Measurements from ENCODE around the gene SFXN1.
"Not testable (repeated sequence)": the region's sequence is repeated elsewhere in the genome, so short reads cannot be mapped to it uniquely, and the experiment has no call there.

SFXN1 gene

GRCh38 chr5:175501759-175502158 is 23.4 kb downstream of the SFXN1 start:
- no peak for FAIRE-seq

DNA sequence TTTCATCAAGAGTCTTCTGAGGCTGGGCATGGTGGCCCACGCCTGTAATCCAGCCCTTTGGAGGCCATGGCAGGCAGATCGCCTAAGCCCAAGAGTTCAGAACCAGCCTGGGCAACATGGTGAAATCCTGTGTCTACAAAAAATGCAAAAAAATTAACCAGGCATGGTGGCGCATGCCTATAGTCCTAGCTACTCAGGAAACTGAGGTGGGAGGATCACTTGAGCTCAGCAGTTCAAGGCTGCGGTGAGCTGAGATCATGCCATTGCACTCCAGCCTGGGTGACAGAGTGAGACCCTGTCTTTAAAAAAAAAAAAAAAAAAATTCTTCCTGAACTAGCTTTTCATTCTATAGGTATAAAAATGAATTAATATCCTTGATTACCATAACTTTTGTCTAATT is 29.3 kb downstream of the SFXN1 start:
- not testable (repeated sequence) for FAIRE-seq

DNA sequence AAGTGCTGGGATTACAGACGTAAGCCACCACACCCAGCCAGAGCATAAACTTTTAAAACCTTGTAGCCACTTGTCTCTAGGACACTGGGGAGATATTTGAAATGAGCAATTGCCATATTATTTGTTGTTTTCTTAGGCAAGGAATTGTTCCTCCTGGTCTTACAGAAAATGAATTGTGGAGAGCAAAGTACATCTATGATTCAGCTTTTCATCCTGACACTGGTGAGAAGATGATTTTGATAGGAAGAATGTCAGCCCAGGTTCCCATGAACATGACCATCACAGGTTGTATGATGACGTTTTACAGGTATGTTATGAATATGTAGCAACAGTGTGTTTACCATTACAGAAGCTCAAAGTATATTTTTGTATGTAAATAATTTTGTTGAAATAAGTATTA is 30.5 kb downstream of the SFXN1 start:
- no peak for FAIRE-seq

- FAIRE-seq: no peak
Observed at GRCh38 chr5:175513297-175513696, 34.9 kb downstream of the SFXN1 start.

DNA sequence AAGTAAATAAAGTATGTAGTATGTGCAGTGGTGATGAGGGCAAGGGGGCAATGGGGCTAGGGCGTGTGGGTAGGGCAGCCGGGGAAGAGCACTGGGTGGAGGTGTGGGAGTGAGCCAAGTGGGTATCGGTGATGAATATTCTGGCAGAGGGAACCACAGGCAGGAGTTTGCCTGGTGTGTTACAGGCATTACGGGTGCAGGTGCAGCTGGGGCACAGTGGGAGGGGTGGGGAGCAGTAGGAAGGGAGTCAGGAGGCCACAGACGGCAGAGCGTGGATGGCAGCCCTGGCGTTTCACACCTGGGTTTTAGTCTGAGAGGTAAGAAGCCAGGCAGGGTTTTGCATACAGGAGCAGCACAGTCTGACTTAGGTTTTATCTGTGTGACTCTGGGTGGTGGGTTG is 35.4 kb downstream of the SFXN1 start:
- FAIRE-seq: no peak

GRCh38 chr5:175516933-175517823 is 38.8 kb downstream of the SFXN1 start:
- FAIRE-seq: no peak

GRCh38 chr5:175517824-175518450 is 39.6 kb downstream of the SFXN1 start:
- FAIRE-seq: no peak

GRCh38 chr5:175519006-175519405 is 40.6 kb downstream of the SFXN1 start:
- FAIRE-seq: no peak

- no peak for FAIRE-seq
Observed at GRCh38 chr5:175520321-175520720, 42.0 kb downstream of the SFXN1 start.

GRCh38 chr5:175520873-175521272 is 42.5 kb downstream of the SFXN1 start:
- FAIRE-seq: no peak

DNA sequence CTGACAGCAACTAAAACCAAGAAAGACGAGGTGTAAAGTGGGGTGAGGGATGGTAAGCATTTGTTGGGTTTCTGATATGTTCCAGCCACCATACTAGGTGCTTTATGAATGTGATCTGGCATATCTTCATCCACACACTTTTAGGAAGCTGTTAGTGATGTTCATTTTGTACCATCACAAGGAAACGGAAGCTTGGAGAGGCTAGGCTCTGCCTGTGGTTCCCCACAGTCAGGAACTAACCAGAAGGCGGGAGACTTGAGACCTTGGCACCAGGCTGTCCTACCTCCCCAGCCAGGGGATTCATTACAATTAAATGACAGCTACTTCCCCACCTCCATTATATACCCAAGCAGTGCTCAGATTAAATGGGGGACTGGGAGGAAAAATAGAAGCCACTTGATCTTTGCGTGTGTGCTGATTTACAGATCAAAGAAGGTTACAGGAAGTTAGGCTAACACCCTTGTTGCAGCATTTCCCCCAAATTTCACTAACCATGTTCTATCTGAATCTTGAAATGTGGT is 43.0 kb downstream of the SFXN1 start:
- FAIRE-seq: no peak

GRCh38 chr5:175523292-175523691 is 44.9 kb downstream of the SFXN1 start:
- no peak for FAIRE-seq

- no peak for FAIRE-seq
Observed at GRCh38 chr5:175524211-175524610, 45.9 kb downstream of the SFXN1 start.

DNA sequence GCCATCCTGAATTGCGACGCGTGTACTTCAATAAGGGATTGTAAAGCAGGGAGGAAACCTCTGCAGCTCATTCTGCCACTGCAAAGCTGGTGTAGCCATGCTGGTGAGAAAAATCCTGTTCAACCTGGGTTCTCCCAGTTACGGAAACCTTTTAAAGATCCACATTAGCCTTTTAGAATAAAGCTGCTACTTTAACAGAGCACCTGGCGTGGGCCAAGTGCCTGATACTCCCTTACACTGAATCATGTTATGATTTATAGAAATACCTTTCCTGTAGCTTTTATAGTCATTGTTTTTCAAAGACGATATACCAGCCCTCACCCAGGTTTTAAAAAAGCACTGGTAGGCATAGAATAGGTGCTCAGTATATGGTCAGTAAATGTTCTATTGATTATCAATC is 48.3 kb downstream of the SFXN1 start:
- FAIRE-seq: no peak

GRCh38 chr5:175531361-175531760 is 53.0 kb downstream of the SFXN1 start:
- no peak for FAIRE-seq

DNA sequence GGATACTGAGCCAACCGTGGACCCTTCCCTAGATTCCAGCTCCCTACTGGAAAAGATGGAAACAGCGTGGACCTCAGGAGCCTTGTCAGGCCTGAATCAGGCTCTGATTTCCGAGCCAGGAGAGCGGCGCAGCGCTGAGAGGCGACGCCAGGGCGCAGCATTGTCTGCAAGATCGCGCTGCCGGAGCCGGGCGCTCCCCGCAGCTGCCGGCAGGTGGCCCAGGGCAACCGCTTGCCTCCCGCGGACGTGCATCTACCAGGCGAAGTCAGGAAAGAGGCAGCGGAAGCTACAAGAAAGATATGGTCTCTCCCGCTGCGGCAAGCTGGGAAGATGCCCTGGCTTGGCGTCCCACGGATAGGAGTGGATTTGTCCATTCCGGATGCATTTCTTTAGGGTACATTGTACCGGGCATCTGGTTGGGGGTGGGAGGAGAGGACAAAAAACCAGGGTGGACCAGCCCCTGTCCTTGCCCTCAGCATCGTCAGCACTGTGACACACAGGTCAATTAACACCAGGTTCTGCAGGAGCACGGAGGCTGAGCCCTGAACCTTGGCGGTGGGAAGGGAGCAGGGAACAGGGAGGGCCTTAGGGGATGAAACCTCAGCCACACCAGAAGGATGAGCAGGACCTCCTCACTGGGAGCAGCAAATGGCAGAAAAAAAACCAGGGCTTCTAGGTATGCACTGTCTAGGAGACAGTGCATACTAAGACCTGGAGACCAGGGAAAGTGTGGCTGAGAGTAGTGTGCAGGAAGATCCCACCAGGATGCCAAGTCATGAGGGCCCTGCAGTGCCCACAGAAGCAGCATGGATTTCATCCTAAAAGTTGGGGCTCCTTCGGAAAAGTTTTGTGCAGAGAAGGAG is 55.9 kb downstream of the SFXN1 start:
- FAIRE-seq: no peak

GRCh38 chr5:175535331-175535730 is 57.0 kb downstream of the SFXN1 start:
- not testable (repeated sequence) for FAIRE-seq

DNA sequence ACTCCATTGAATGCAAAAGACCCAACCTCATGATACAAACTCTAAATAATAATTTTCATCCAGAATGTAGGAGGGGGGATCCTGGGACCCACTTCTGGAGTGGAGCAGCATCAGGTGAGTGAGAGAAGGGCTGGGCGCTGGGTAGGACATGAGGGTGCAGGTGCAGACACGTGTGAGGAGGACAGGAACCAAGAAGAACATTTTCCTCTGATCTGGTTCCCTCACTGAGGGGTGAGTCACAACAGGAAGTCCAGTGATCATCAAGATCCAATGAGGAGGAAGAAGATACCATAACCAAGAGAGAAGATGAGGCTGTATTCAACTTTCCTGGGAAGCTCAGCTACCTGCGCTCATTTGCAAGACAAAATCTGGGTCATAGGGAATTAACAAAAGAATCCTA is 57.4 kb downstream of the SFXN1 start:
- FAIRE-seq: no peak

DNA sequence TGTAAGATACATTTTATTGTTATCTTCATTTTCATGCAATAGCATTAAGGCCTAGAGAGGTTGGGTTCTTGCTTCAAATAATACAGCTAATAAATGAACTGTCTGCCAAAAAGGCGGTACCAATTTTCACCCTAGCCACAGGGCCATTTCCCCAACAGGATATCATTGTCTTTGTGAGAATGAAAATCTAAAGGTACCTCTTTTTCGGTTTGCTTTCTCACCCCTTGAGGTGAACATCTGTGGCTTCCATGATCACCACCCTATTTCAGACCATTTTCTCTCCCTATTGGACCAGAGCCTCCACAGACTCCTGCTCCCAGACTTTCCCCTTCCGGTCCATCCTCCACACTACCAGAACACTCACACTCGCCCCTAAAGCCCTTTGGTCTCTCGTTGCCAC is 60.2 kb downstream of the SFXN1 start:
- no peak for FAIRE-seq

DNA sequence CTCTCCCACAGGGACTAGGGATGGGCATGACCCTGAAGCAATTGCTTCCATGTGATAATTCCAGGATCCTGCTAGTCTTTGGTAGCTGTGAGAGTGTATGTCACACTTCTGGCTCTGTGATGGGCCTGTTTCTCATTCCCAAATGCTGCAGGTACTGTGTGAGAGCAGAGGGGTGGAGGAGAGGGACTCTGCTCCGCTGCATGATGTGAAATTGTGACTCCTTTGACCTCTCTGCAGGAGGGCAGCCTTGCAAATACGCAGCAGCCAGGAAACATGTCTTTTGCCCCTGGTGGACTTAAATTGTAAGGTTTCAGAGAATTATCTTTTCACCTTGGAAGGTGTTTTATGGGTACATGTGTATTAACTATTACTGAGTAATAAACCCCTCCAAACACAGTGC is 61.6 kb downstream of the SFXN1 start:
- no peak for FAIRE-seq

DNA sequence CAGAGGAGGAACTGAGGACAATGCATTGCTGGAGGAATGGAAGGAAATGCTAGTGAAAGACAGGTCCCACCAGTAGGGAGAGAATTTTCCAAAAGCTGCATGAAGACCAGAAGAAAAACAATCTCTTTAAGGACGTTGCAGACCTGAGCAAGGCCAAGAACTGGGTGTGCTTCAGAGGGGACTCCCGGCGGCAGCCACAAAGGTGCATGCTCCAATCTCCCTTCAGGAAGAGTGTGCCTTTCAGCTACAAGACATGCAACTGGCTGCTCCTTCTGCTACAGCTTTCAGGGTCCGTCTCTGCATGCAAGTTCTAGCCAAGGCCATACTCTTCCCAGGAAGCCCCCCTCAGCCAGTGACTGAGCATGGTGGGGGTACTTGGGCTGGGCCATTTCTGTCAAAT is 62.9 kb downstream of the SFXN1 start:
- no peak for FAIRE-seq

GRCh38 chr5:175542232-175542965 is 64.0 kb downstream of the SFXN1 start:
- no peak for FAIRE-seq

GRCh38 chr5:175542966-175543235 is 64.5 kb downstream of the SFXN1 start:
- no peak for FAIRE-seq
